Transverse colon (tissue), 4 donors: ENCODE measurements around the gene SAMD8. TPM values are rescaled to one million over a fixed set of nuclear protein-coding genes. Genes with fewer than 3 reads are reported as not detected.
"Not testable (repeated sequence)": the region's sequence is repeated elsewhere in the genome, so short reads cannot be mapped to it uniquely, and the experiment has no call there.

Source experiments
- DNase-seq: peaks from one replicate; pipeline ENCODE4 v3.0.0-alpha.2; 2019
- H3K27ac ChIP-seq, 4 donors: fragments of 200-600 bp; sonication (generic); 2 replicates each; pipeline ENCODE4 v1.5.1; 2016 to 2018; ENCODE audit warnings: inconsistent platforms in 4 of 4
- H3K27me3 ChIP-seq: fragments of 200-600 bp; sonication (generic); 2 replicates; pipeline ENCODE4 v1.5.1; 2017; ENCODE audit warnings: inconsistent platforms
- H3K36me3 ChIP-seq, 4 donors: fragments of 200-600 bp; sonication (generic); 2 replicates each; pipeline ENCODE4 v1.5.1; 2017 to 2019; ENCODE audit warnings: inconsistent platforms in 4 of 4
- H3K4me1 ChIP-seq, 4 donors: fragments of 200-600 bp; sonication (generic); 2 replicates each; pipeline ENCODE4 v1.5.1; 2017 to 2020; ENCODE audit warnings: inconsistent platforms in 4 of 4
- H3K4me3 ChIP-seq, 4 donors: fragments of 200-600 bp; sonication (generic); 1 replicate in 1 of 4; 2 replicates in 3 of 4; pipeline versions ENCODE4 v1.5.1 to v1.6.1; 2017 to 2019; ENCODE audit warnings: inconsistent platforms in 4 of 4
- H3K9me3 ChIP-seq, 2 donors: fragments of 200-600 bp; sonication (generic); 2 replicates each; pipeline ENCODE4 v1.5.1; 2017 to 2019; ENCODE audit warnings: inconsistent platforms in 2 of 2
- CTCF ChIP-seq, 5 experiments: fragments of 200-600 bp in 3 of 5; fragments of 450-650 bp in 2 of 5; sonication (generic) in 3 of 5; IDR thresholded peaks; 1 replicate in 2 of 5; 2 replicates in 3 of 5; pipeline ENCODE4 v1.5.1; 2016 to 2017; ENCODE audit warnings: antibody characterized with exemption in 5 of 5, inconsistent platforms in 3 of 5, mild to moderate bottlenecking in 2 of 5, moderate library complexity in 1 of 5
- EP300 ChIP-seq: sonication (generic); formaldehyde crosslinking; IDR thresholded peaks from one replicate; pipeline ENCODE4 v1.6.1; 2017; ENCODE audit warnings: antibody characterized with exemption, low read depth
- POLR2A ChIP-seq: fragments of 450-650 bp; IDR thresholded peaks from one replicate; pipeline ENCODE4 v1.6.1; 2016; ENCODE audit warnings: antibody characterized with exemption, mild to moderate bottlenecking, moderate library complexity
- POLR2AphosphoS5 ChIP-seq, 3 donors: sonication (generic); formaldehyde crosslinking; IDR thresholded peaks; one replicate each; pipeline ENCODE4 v1.6.1; 2016; ENCODE audit warnings: antibody characterized with exemption in 3 of 3
- WGBS, 2 donors: methylation state at CpG; one replicate each; pipeline ENCODE4 v1.1.5; 2018; ENCODE audit warnings: low coverage in 1 of 2; 5-methylcytosine and 5-hydroxymethylcytosine counted together
- in situ Hi-C, 4 donors: fragments of 200-750 bp; cut with MboI; loops; one replicate each; pipeline versions ENCODE4 v1.15.0 to v1.15.1; 2017; ENCODE audit warnings: low sequenced_read_pairs in 3 of 4, low pct_ligation_motif_present in 1 of 4, low pct_unique_long_range_greater_than_20kb in 1 of 4
- intact Hi-C: fragments of 100-400 bp; cut with DNase I; formaldehyde crosslinking; loops from one replicate; pipeline ENCODE4 v1.15.1; 2023; ENCODE audit warnings: low total_unique reads
- total RNA-seq, 4 donors: library from RNA; depleted of rRNA; stranded (reverse); fragments of >200 nt; gene quantifications; one replicate each; pipeline ENCODE4 v1.1.0, GENCODE V29; 2016

SAMD8 gene
- total RNA-seq, 4 donors from 2014 or later, result 4.6 to 26.6 (median 17.7) TPM

GRCh38 chr10:75104842-75105241, 6.6 kb upstream of the SAMD8 start:
- no peak for DNase-seq
- no peaks in the 10 kb centered on the region for H3K27me3 ChIP-seq
- WGBS, 2 donors, result 76% methylated on average over 3 of the region's 3 CpGs; no CpG with 5 or more reads in 1 of the 2 donors
- H3K36me3 ChIP-seq, result no peaks in the 10 kb centered on the region
- H3K4me3 ChIP-seq, result no peak overlapping the region
- no peak overlapping the region for H3K27ac ChIP-seq
- TF ChIP-seq EP300, result no peak
- TF ChIP-seq POLR2AphosphoS5 (IDR thresholded peaks at IDR 0.05), result no peak
- no peak for TF ChIP-seq POLR2A
- TF ChIP-seq CTCF (IDR thresholded peaks at IDR 0.05), result no peak
- peaks cover 0 to 3% (median 0%) of the 10 kb centered on the region in 4 donors for H3K4me1 ChIP-seq
- intact Hi-C loops, result loop anchor here (5.0 kb wide), 1 partner anchor 853 kb away; no protein-coding TSS in a partner anchor
- in situ Hi-C loops, result loop anchor here in 1 of 4 donors (10.0 to 25.0 kb wide), 2 partner anchors 132 to 840 kb away; partner anchors contain the start of gene COMTD1
- H3K9me3 ChIP-seq, result no peaks in the 10 kb centered on the region

GRCh38 chr10:75105576-75106197, 5.8 kb upstream of the SAMD8 start:
- in situ Hi-C loops, result loop anchor here in 1 of 4 donors (10.0 to 25.0 kb wide), 2 partner anchors 132 to 841 kb away; partner anchors contain the start of gene COMTD1
- intact Hi-C loops, result loop anchor here (5.0 kb wide), 1 partner anchor 853 kb away; no protein-coding TSS in a partner anchor
- Histone ChIP-seq H3K27me3 (no peaks in the 10 kb centered on the region), H3K9me3 (no peaks in the 10 kb centered on the region), H3K4me1 (peaks cover 0 to 2% (median 0%) of the 10 kb centered on the region in 4 donors), H3K4me3 (no peak overlapping the region), H3K27ac (no peak overlapping the region), H3K36me3 (no peaks in the 10 kb centered on the region)
- 92% methylated on average over 16 of the region's 16 CpGs; no CpG with 5 or more reads in 1 of the 2 donors for WGBS, 2 donors
- no peak for DNase-seq
- no peak for TF ChIP-seq CTCF (IDR thresholded peaks at IDR 0.05)
- TF ChIP-seq EP300, result no peak
- TF ChIP-seq POLR2AphosphoS5 (IDR thresholded peaks at IDR 0.05), result no peak
- TF ChIP-seq POLR2A, result no peak

GRCh38 chr10:75106242-75106641, 5.2 kb upstream of the SAMD8 start:
- WGBS, 2 donors, result 83 to 92% methylated on average over 5 to 8 of the region's 8 CpGs
- TF ChIP-seq CTCF (IDR thresholded peaks at IDR 0.05), result no peak
- no peak for TF ChIP-seq EP300
- TF ChIP-seq POLR2A, result no peak
- no peak for TF ChIP-seq POLR2AphosphoS5 (IDR thresholded peaks at IDR 0.05)
- no peak overlapping the region for H3K27ac ChIP-seq
- peaks cover 0 to 3% (median 0%) of the 10 kb centered on the region in 4 donors for H3K4me1 ChIP-seq
- DNase-seq, result no peak
- in situ Hi-C loops, result loop anchor here in 1 of 4 donors (10.0 to 25.0 kb wide), 2 partner anchors 131 to 841 kb away; partner anchors contain the start of gene COMTD1
- no peaks in the 10 kb centered on the region for H3K36me3 ChIP-seq
- H3K9me3 ChIP-seq, result no peaks in the 10 kb centered on the region
- H3K4me3 ChIP-seq, result no peak overlapping the region
- H3K27me3 ChIP-seq, result no peaks in the 10 kb centered on the region
- intact Hi-C loops, result loop anchor here (5.0 kb wide), 1 partner anchor 854 kb away; no protein-coding TSS in a partner anchor

GRCh38 chr10:75106891-75107290, 4.6 kb upstream of the SAMD8 start:
- 95 to 100% methylated on average over 2 to 9 of the region's 9 CpGs for WGBS, 2 donors
- DNase-seq, H3K4me1 ChIP-seq, H3K9me3 ChIP-seq, H3K27ac ChIP-seq, H3K27me3 ChIP-seq, H3K36me3 ChIP-seq, H3K4me3 ChIP-seq: not testable (repeated sequence)
- in situ Hi-C loops, result loop anchor here in 1 of 4 donors (10.0 to 25.0 kb wide), 2 partner anchors 130 to 842 kb away; partner anchors contain the start of gene COMTD1
- intact Hi-C loops, result loop anchor here (5.0 kb wide), 1 partner anchor 855 kb away; no protein-coding TSS in a partner anchor
